K562 (cell line): ENCODE data around the gene MYMX. TPM values are rescaled to one million over a fixed set of nuclear protein-coding genes. Genes with fewer than 3 reads are reported as not detected.
A peak's percentile ranks its signal among the peaks of the same experiment; 100 is the strongest.

ENCODE experiments used
- ATAC-seq: fragments of 200-7000 bp; cut with Tn5 transposase; 3 replicates; pipeline ENCODE4 v1.9.1; 2020; ENCODE audit warnings: moderate library complexity
- BruUV-seq: library from RNA; stranded (reverse); fragments of 400-500 nt; replicated peaks from 2 replicates; lab custom pipeline; 2021; lab: Mats Ljungman, UMichigan
- CTCF ChIA-PET: fragments of 300-600 bp; formaldehyde crosslinking; extraction: SDS; loops from one replicate; lab custom pipeline; 2021; ENCODE audit warnings: low intra/inter-chr PET ratio; lab: Yijun Ruan, JAX
- POLR2A ChIA-PET: fragments of 300-600, 350-650 bp; sonication (Branson Sonifier 250); formaldehyde crosslinking; extraction: SDS; loops from one replicate; lab custom pipeline; 2021; ENCODE audit warnings: antibody characterized with exemption, inconsistent platforms; lab: Yijun Ruan, JAX
- DNase-seq, 4 experiments: peaks; one replicate each; pipeline versions ENCODE4 v3.0.0 to v3.0.0-alpha.2; 2011 to 2018; ENCODE audit warnings: low spot score in 3 of 4, mixed read lengths in 3 of 4; ENCODE audit errors: extremely low read depth in 1 of 4
- FAIRE-seq: peaks from 2 replicates; lab custom pipeline; 2011; peaks lifted over from hg19 to GRCh38; lab: Jason Lieb, UNC
- H2AFZ ChIP-seq: 2 replicates; pipeline ENCODE4 v1.6.0; 2011; ENCODE audit warnings: low read depth, low read length, control low read depth, inconsistent platforms
- H3K27ac ChIP-seq: fragments of 200-600 bp; 3 replicates; pipeline ENCODE4 v1.8.0; 2011; ENCODE audit warnings: low read depth, mild to moderate bottlenecking, control low read depth, inconsistent platforms, low read length, moderate library complexity, mixed read lengths; ENCODE audit errors: extremely low read depth
- H3K27me3 ChIP-seq, 2 experiments: fragments of 300-600 bp in 1 of 2; 2 replicates in 1 of 2; 3 replicates in 1 of 2; pipeline versions ENCODE4 v1.6.0 to v1.8.0; 2011; ENCODE audit warnings: inconsistent platforms in 2 of 2, low read length in 2 of 2, mild to moderate bottlenecking in 1 of 2, mixed read lengths in 1 of 2, moderate library complexity in 1 of 2; ENCODE audit not compliant: control insufficient read depth in 2 of 2, insufficient read depth in 2 of 2
- H3K36me3 ChIP-seq: fragments of 300-600 bp; 3 replicates; pipeline ENCODE4 v1.8.0; 2011; ENCODE audit warnings: mild to moderate bottlenecking, low read length, inconsistent platforms; ENCODE audit not compliant: control insufficient read depth, insufficient read depth
- H3K4me1 ChIP-seq, 2 experiments: fragments of 200-600 bp in 1 of 2; replicated peaks in 1 of 2; 2 replicates in 1 of 2; 3 replicates in 1 of 2; pipeline versions ENCODE4 v1.5.1 to v1.8.0; 2011; ENCODE audit warnings: inconsistent platforms in 2 of 2, low read length in 2 of 2, mild to moderate bottlenecking in 1 of 2, mixed read lengths in 1 of 2, moderate library complexity in 1 of 2; ENCODE audit not compliant: control insufficient read depth in 2 of 2, insufficient read depth in 2 of 2
- H3K4me2 ChIP-seq: 2 replicates; pipeline ENCODE4 v1.6.1; 2011; ENCODE audit warnings: low read length, control low read depth, inconsistent platforms, mixed read lengths; ENCODE audit not compliant: insufficient read depth
- H3K4me3 ChIP-seq: fragments of 200-600 bp; sonication (generic), shearing (Covaris generic); 2 replicates; pipeline ENCODE4 v1.5.1; 2016; ENCODE audit warnings: control low read depth, inconsistent platforms
- H3K79me2 ChIP-seq: fragments of 200-600 bp; 3 replicates; pipeline ENCODE4 v1.8.0; 2011; ENCODE audit warnings: low read length, inconsistent platforms; ENCODE audit not compliant: control insufficient read depth, insufficient read depth
- H3K9ac ChIP-seq, 2 experiments: 2 replicates each; pipeline versions ENCODE4 v1.6.0 to v1.6.1; 2011; ENCODE audit warnings: low read depth in 2 of 2, low read length in 2 of 2, control low read depth in 1 of 2, inconsistent platforms in 1 of 2, mild to moderate bottlenecking in 1 of 2, mixed read lengths in 1 of 2; ENCODE audit not compliant: insufficient read depth in 1 of 2
- H3K9me1 ChIP-seq: one replicate; pipeline ENCODE4 v1.6.0; 2011; ENCODE audit warnings: inconsistent platforms, mild to moderate bottlenecking, low read length, moderate library complexity; ENCODE audit not compliant: control insufficient read depth, insufficient read depth
- H3K9me3 ChIP-seq: replicated peaks from 2 replicates; pipeline ENCODE4 v1.5.1; 2011; ENCODE audit warnings: low read depth, low read length, inconsistent platforms; ENCODE audit not compliant: control insufficient read depth, insufficient read depth
- H4K20me1 ChIP-seq: replicated peaks from 2 replicates; pipeline ENCODE4 v1.6.1; 2011; ENCODE audit warnings: low read length, inconsistent platforms, mixed read lengths; ENCODE audit not compliant: control insufficient read depth, insufficient read depth
- CHD1 ChIP-seq: fragments of 200-600 bp; sonication (generic); IDR thresholded peaks from one replicate; pipeline ENCODE4 v1.6.1; 2012; ENCODE audit warnings: mild to moderate bottlenecking, moderate library complexity, low read length, inconsistent platforms
- CHD2 ChIP-seq: IDR thresholded peaks from 2 replicates; pipeline ENCODE4 v1.6.1; 2011; ENCODE audit warnings: low read depth, low read length
- CSDE1 ChIP-seq, 2 experiments: fragments of 450-650 bp; IDR thresholded peaks; 2 replicates each; pipeline ENCODE4 v1.6.1; 2016; ENCODE audit warnings: mild to moderate bottlenecking in 1 of 2
- HDAC6 ChIP-seq: IDR thresholded peaks from 2 replicates; pipeline ENCODE4 v1.6.1; 2012; ENCODE audit warnings: low read depth, mild to moderate bottlenecking, control low read depth, inconsistent platforms, low read length, moderate library complexity
- PHTF2 ChIP-seq: fragments of 250-450 bp; sonication (Bioruptor Pico); IDR thresholded peaks from 2 replicates; pipeline ENCODE4 v1.5.0; 2021; ENCODE audit warnings: mild to moderate bottlenecking
- ZNF583 ChIP-seq: fragments of 250-450 bp; sonication (Bioruptor Pico); IDR thresholded peaks from 2 replicates; pipeline ENCODE4 v1.4.0; 2020
- ZSCAN32 ChIP-seq: fragments of 450-650 bp; formaldehyde crosslinking; IDR thresholded peaks from 2 replicates; pipeline ENCODE4 v1.4.0; 2020; ENCODE audit warnings: mild to moderate bottlenecking, moderate library complexity
- WGBS: fragments of 100-300 bp; shearing (Covaris generic); methylation state at CpG from one replicate; pipeline ENCODE4 v1.1.6; 2016; ENCODE audit warnings: low coverage, mixed read lengths; ENCODE audit not compliant: insufficient coverage; ENCODE audit errors: missing lambda C conversion rate; 5-methylcytosine and 5-hydroxymethylcytosine counted together
- in situ Hi-C: fragments of 300-500 bp; cut with MboI; formaldehyde crosslinking; loops from 4 replicates; pipeline ENCODE4 v1.15.0; 2018; ENCODE audit warnings: inconsistent platforms, mixed read lengths
- intact Hi-C: fragments of 100-400 bp; cut with micrococcal nuclease; formaldehyde crosslinking; loops from 2 replicates; pipeline ENCODE4 v1.14.2; 2022
- polyA plus RNA-seq, 8 experiments: library from polyadenylated mRNA; depleted of rRNA in 4 of 8; stranded (reverse) in 5 of 8; unstranded in 3 of 8; fragments of >200 nt; fragmentation: Nextera tagmentation in 2 of 8; fragmentation: Illumina TruSeq in 1 of 8; extraction: Ambion mirVana in 2 of 8; extraction: Trizol in 1 of 8; gene quantifications; 2 replicates each; pipeline versions ENCODE4 v1.2.1 to v1.2.3, GENCODE V29; 2011 to 2014; ENCODE audit warnings: inconsistent platforms in 1 of 8, missing spikeins in 1 of 8
- total RNA-seq, 7 experiments: library from RNA; depleted of rRNA in 6 of 7; stranded (reverse); fragments of >200 nt in 6 of 7; fragmentation: Illumina TruSeq in 2 of 7; extraction: Trizol in 2 of 7; gene quantifications; 2 replicates each; pipeline versions ENCODE4 v1.2.1 to v1.2.3, GENCODE V29; 2011 to 2021; ENCODE audit warnings: low replicate concordance in 1 of 7
- TF ChIP-seq, protein P1 (sequence below): IDR thresholded peaks from 2 replicates; pipeline ENCODE4 v1.6.1; 2012; ENCODE audit warnings: low read depth, low read length, improper control_type of control experiment, borderline replicate concordance
- TF ChIP-seq, protein P2 (sequence below), 2 experiments: fragments of 450-650 bp in 1 of 2; sonication (generic) in 1 of 2; formaldehyde crosslinking in 1 of 2; IDR thresholded peaks in 1 of 2; conservative IDR thresholded peaks in 1 of 2; 2 replicates each; pipeline versions ENCODE4 v1.6.1 to v1.8.1; 2016 to 2023; ENCODE audit warnings: mild to moderate bottlenecking in 2 of 2, moderate library complexity in 2 of 2, inconsistent platforms in 1 of 2, missing genetic modification reagents in 1 of 2
- TF ChIP-seq, protein P3 (sequence below): sonication (generic); formaldehyde crosslinking; IDR thresholded peaks from 2 replicates; pipeline ENCODE4 v1.8.0; 2022; ENCODE audit warnings: mild to moderate bottlenecking, missing genetic modification reagents
- TF ChIP-seq, protein P4 (sequence below): sonication (generic); formaldehyde crosslinking; IDR thresholded peaks from 2 replicates; pipeline ENCODE4 v1.8.1; 2023; ENCODE audit warnings: mild to moderate bottlenecking, missing genetic modification reagents, moderate library complexity
- TF ChIP-seq, protein P5 (sequence below): fragments of 150-350 bp; conservative IDR thresholded peaks from 2 replicates; pipeline ENCODE4 v1.6.1; 2014; ENCODE audit warnings: low read length

Gene MYMX
- total and polyA plus RNA-seq, 9 of the 15 experiments (the other 6 are each of a cell fraction or from before 2014, with no cell fraction given): 0.12 TPM; not detected in 8

DNA sequence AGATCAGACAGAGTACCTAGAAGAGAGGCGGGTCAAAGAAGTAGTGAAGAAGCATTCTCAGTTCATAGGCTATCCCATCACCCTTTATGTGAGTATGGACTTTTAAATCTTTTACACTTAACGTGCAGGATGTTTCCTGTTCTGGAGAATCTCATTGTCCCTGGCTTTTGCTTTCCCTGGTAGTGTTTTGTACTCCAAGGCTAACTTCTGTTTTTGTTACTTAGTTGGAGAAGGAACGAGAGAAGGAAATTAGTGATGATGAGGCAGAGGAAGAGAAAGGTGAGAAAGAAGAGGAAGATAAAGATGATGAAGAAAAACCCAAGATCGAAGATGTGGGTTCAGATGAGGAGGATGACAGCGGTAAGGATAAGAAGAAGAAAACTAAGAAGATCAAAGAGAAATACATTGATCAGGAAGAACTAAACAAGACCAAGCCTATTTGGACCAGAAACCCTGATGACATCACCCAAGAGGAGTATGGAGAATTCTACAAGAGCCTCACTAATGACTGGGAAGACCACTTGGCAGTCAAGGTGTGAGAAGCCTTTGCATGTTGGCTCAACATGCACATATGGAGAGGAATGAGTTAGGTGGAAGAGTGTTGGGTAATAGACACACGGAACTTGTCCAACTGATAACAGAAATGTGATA, 33.5 kb downstream of the MYMX start (continued):
- TF ChIP-seq HDAC6: no peak
- no peak for TF ChIP-seq ZSCAN32 (CRISPR knock-in tag)
- no peak for TF ChIP-seq CHD1
- TF ChIP-seq, protein P1, sequence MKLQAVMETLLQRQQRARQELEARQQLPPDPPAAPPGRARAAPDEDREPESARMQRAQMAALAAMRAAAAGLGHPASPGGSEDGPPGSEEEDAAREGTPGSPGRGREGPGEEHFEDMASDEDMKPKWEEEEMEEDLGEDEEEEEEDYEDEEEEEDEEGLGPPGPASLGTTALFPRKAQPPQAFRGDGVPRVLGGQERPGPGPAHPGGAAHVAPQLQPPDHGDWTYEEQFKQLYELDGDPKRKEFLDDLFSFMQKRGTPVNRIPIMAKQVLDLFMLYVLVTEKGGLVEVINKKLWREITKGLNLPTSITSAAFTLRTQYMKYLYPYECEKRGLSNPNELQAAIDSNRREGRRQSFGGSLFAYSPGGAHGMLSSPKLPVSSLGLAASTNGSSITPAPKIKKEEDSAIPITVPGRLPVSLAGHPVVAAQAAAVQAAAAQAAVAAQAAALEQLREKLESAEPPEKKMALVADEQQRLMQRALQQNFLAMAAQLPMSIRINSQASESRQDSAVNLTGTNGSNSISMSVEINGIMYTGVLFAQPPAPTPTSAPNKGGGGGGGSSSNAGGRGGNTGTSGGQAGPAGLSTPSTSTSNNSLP: no peak

DNA sequence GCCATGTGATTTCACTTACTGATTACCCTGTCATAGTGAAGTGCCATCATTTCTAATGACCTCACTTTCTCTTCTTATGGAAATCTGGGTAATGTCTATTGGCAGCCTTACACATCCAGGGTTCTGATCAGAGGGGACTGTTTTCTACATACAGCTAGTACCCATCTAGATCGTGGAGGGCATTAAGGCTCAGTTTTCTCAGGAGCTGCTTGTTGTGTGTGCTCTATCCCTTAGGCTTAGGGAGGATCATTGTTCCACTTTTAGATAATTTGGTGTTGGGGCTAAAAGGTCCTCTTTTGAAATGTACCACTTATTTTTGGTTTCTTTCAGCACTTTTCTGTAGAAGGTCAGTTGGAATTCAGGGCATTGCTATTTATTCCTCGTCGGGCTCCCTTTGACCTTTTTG, 34.0 kb downstream of the MYMX start:
- peaks cover 34 to 50% of the 10 kb centered on the region in 2 experiments for H3K4me1 ChIP-seq
- no peak for ATAC-seq
- no peak for TF ChIP-seq ZNF583
- TF ChIP-seq, protein P2, sequence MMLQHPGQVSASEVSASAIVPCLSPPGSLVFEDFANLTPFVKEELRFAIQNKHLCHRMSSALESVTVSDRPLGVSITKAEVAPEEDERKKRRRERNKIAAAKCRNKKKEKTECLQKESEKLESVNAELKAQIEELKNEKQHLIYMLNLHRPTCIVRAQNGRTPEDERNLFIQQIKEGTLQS (IDR thresholded peaks at IDR 0.05): no peak
- TF ChIP-seq, protein P2 (CRISPR knock-in tag; conservative IDR thresholded peaks at IDR 0.05): 0 out of 2 replicates have a peak, but pooled peaks have one; percentile 31
- TF ChIP-seq, protein P3, sequence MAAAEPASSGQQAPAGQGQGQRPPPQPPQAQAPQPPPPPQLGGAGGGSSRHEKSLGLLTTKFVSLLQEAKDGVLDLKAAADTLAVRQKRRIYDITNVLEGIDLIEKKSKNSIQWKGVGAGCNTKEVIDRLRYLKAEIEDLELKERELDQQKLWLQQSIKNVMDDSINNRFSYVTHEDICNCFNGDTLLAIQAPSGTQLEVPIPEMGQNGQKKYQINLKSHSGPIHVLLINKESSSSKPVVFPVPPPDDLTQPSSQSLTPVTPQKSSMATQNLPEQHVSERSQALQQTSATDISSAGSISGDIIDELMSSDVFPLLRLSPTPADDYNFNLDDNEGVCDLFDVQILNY (CRISPR knock-in tag): no peak
- TF ChIP-seq, protein P4, sequence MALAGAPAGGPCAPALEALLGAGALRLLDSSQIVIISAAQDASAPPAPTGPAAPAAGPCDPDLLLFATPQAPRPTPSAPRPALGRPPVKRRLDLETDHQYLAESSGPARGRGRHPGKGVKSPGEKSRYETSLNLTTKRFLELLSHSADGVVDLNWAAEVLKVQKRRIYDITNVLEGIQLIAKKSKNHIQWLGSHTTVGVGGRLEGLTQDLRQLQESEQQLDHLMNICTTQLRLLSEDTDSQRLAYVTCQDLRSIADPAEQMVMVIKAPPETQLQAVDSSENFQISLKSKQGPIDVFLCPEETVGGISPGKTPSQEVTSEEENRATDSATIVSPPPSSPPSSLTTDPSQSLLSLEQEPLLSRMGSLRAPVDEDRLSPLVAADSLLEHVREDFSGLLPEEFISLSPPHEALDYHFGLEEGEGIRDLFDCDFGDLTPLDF (CRISPR knock-in tag): no peak
- TF ChIP-seq PHTF2 (CRISPR knock-in tag): peak; percentile 95; the same call in 1 of the 2 replicates
- no peak for TF ChIP-seq CHD2
- TF ChIP-seq CSDE1 (IDR thresholded peaks at IDR 0.05): no peak
- TF ChIP-seq, protein P5, sequence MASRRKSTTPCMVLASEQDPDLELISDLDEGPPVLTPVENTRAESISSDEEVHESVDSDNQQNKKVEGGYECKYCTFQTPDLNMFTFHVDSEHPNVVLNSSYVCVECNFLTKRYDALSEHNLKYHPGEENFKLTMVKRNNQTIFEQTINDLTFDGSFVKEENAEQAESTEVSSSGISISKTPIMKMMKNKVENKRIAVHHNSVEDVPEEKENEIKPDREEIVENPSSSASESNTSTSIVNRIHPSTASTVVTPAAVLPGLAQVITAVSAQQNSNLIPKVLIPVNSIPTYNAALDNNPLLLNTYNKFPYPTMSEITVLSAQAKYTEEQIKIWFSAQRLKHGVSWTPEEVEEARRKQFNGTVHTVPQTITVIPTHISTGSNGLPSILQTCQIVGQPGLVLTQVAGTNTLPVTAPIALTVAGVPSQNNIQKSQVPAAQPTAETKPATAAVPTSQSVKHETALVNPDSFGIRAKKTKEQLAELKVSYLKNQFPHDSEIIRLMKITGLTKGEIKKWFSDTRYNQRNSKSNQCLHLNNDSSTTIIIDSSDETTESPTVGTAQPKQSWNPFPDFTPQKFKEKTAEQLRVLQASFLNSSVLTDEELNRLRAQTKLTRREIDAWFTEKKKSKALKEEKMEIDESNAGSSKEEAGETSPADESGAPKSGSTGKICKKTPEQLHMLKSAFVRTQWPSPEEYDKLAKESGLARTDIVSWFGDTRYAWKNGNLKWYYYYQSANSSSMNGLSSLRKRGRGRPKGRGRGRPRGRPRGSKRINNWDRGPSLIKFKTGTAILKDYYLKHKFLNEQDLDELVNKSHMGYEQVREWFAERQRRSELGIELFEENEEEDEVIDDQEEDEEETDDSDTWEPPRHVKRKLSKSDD: no peak

More for the DNA sequence above, 34.0 kb downstream of the MYMX start:
- peaks cover 84% of the 10 kb centered on the region for H4K20me1 ChIP-seq
- ChIA-PET CTCF (no interaction called here), POLR2A (interaction anchor here (0.7 to 1.9 kb wide), 10 partner anchors 8 to 154 kb away, joined by 3 to 9 read pairs (median 4); partner anchors contain the start of gene SLC29A1)
- peak overlapping the region; percentile 39 for H3K4me2 ChIP-seq
- intact Hi-C loops (no loop called here), in situ Hi-C loops (no loop called here)
- FAIRE-seq (no peak), DNase-seq (no peak)
- peaks cover 68% of the 10 kb centered on the region for H3K79me2 ChIP-seq
- no peaks in the 10 kb centered on the region for H3K9me3 ChIP-seq
- H3K4me3 ChIP-seq: no peak overlapping the region; the same call in 1 of the 2 replicates
- no TSS peak for BruUV-seq
- H3K27me3 ChIP-seq: no peaks in the 10 kb centered on the region
- peaks cover 87% of the 10 kb centered on the region for H3K36me3 ChIP-seq
- 56% methylated on average over 3 of the region's 3 CpGs for whole genome bisulfite sequencing
- H3K9ac ChIP-seq: no peak overlapping the region
- peak overlapping the region; percentile 16; the same call in 1 of the 3 replicates for H3K27ac ChIP-seq
- no peak overlapping the region for H2AFZ ChIP-seq
- H3K9me1 ChIP-seq: peaks cover 25% of the 10 kb centered on the region
